ENCODE data around the gene NDUFS6.

DNA sequence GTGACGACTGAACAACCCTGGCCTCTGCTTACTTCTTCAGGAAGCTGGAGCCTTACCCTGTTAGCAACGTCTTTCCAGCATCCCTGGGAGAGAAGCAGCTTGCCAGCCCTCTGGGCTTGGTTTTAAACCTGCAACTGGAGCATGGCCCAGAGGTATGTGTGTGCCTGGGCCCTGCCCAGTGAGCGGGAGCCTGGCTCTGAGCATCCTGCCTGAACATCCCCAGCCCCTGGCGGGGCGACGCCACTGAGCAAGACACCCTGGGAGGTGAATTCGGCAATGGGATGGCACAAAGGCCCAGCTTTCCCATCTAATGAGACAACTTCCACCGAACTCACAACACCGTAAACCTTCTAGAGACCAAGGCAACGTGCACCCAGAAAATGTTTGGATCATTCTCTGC lies 57.9 kb downstream of the NDUFS6 start:
- no peak for TF ChIP-seq EZH2 (IDR thresholded peaks at IDR 0.05; ENCODE audit: low read length, unreplicated experiment)
- TF ChIP-seq, protein P1, sequence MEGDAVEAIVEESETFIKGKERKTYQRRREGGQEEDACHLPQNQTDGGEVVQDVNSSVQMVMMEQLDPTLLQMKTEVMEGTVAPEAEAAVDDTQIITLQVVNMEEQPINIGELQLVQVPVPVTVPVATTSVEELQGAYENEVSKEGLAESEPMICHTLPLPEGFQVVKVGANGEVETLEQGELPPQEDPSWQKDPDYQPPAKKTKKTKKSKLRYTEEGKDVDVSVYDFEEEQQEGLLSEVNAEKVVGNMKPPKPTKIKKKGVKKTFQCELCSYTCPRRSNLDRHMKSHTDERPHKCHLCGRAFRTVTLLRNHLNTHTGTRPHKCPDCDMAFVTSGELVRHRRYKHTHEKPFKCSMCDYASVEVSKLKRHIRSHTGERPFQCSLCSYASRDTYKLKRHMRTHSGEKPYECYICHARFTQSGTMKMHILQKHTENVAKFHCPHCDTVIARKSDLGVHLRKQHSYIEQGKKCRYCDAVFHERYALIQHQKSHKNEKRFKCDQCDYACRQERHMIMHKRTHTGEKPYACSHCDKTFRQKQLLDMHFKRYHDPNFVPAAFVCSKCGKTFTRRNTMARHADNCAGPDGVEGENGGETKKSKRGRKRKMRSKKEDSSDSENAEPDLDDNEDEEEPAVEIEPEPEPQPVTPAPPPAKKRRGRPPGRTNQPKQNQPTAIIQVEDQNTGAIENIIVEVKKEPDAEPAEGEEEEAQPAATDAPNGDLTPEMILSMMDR (conservative IDR thresholded peaks at IDR 0.05; ENCODE audit: low read depth, low read length) = no peak
- TF ChIP-seq EZH2phosphoT487 (IDR thresholded peaks at IDR 0.05; ENCODE audit: borderline replicate concordance, low read length) = no peak
